Left kidney (tissue), 2 donors: ENCODE results near the gene GINS1. TPM values are rescaled to one million over a fixed set of nuclear protein-coding genes. Genes with fewer than 3 reads are reported as not detected.

Experiments
- DNase-seq: peaks from one replicate; pipeline ENCODE4 v3.0.0-alpha.2; 2013
- polyA plus RNA-seq: library from polyadenylated mRNA; unstranded; fragments of 120-200 nt; gene quantifications from one replicate; pipeline ENCODE4 v1.2.1, GENCODE V29; 2013; ENCODE audit not compliant: insufficient read length

Gene GINS1
- polyA plus RNA-seq, 1 donor = 30.6 TPM

DNA sequence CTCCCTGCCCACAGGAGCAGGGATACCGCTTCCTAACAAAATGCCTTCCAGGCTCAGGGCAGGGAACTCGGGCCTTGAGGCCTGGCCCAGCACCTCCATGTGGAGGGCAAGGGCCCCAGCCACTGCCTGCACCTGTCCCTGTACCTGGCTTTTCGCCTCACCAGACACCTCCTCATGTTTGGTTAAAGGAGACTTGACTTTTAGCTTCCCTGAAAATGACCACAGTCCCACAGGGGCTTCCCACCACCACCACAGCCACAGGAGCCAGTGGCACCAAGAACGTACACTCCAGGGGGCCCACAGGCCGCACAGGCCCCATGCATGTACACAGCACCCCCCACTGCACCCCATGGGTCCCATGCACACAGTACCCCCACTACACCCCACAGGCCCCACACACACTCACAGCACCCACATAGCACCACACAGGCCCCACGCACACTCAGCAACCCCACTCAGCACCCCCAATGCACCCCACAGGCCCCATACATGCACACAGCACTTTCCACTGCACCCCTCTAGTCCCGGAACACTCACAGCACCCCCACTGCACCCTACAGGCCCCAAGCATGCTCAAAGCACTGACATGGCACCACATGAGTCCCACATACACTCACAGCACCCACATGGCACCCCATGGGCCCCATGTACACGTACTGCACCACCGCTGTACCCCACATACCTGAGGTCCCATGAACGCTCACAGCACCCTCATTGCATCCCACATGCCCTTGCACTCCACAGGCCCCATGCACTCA is 86.5 kb downstream of the GINS1 start:
- no peak for DNase-seq

DNA sequence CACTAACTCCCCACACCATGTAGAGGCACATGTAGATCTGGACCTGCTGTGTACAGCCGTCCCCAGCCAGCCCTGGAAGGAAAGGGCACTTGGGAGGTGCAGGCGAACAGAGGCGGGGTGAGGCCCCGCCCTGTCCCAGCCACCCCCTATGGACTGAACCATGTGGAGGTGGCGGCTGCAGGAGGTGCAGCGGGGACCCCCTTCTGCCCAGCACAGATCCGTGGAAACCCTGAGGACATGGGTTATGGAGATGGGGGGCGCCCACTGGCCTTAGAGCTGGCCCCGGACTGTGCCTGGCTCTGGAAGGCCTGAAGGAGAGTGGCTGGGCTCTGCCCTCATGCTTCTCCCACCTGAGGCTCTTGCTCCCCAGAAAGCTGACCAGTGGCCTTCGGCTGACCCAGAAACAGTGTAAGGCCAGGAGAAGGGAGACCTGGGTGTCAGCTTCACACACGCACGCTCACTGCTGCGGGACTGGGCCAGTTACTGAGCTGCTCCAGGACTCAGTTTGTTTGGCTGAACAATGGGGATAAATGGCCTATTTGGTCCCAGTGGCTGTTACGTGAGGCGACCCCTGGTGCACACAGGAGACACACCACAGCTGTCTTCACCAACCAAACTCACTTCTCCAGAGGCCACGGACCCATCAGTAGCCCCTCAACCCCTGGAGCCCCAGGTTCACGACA is 87.2 kb downstream of the GINS1 start:
- DNase-seq = no peak

DNA sequence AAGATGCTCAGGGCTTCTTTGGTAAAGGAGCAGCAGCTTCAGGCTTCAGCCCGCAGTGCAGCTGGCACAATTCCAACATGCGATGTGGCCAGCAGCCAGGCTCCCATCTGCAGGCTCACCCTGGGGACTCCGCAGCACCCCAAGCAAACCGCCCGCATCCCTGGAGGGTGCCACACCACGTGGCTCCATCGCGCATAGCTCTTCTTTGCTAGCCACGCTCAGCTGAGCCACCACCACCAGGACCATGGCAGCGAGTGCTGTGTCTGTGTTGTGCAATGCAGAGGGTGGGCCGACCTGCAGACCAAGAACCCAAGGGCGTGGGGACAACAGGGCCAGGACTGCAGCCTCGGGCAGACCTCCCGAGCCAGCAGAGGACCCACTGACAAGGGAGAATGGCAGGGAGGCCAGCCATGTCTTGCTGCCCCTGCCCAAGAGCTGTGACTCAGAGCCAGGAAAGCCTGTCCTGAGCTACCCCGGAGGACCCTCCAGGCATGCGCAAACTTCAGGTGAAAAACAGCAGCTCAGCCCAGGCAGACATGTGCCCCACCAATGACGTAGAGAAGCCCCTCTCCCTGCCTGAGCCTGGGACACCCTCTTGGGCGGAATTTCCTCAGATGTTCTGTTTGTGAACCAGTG is 87.8 kb downstream of the GINS1 start:
- DNase-seq = no peak

DNA sequence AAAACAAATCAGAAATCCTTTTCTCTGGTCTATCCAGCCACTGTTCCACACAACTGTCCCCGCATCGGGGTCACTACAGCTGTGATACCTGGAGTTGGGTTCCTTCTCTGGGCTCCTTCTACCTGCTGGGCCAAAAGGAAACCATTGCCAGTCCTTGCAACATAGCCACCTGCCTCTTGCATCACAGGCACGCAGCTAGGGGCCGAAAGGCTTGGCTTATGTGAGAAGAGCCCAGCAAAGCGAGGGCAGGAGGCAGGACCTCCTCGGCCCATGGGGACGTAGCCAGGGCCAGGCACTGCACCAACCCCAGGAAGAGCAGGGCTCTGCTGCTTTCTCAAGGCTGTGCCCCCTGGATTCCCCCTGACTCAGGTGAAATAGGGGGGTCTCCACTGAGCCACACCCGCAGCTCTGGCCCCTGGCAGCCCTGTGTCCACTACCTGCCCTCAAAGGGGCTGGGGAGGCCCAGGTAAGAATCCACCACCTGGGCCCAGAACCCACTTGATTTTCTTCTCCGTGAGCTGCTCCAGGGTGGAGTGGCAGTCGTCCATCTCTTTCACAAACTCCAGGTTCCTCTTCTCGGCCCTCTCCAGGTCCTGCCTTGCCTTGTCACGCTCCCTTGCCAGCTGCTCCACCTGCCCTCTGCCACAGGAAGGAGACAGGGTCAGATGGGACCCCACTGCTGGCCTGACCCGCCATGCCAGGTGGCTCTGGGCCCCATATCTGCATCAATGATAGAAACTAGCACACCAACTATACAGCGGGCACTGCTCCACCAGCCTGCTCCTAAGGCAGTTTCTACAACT is 88.9 kb downstream of the GINS1 start:
- DNase-seq = no peak

DNA sequence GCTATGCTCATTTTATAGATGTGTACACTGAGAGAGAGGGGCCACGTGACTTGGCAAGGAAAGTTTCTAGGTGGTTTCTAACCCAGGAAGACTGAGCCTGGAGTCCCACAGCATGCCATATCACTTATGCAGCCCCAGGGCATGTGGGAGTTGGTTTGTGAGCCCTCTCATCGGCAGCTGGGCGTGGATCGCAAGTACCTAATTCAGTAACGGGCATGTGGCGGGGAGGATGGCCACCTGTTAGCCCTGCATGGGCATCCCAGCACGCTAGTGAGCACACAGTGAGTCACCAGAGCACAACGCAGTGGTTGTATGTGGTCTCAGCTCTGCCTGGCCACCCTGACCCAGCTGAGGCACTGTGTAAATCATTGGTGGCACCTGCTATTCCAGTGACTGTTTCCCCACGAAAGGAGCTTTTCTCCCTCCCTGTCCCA is 89.5 kb downstream of the GINS1 start:
- no peak for DNase-seq

DNA sequence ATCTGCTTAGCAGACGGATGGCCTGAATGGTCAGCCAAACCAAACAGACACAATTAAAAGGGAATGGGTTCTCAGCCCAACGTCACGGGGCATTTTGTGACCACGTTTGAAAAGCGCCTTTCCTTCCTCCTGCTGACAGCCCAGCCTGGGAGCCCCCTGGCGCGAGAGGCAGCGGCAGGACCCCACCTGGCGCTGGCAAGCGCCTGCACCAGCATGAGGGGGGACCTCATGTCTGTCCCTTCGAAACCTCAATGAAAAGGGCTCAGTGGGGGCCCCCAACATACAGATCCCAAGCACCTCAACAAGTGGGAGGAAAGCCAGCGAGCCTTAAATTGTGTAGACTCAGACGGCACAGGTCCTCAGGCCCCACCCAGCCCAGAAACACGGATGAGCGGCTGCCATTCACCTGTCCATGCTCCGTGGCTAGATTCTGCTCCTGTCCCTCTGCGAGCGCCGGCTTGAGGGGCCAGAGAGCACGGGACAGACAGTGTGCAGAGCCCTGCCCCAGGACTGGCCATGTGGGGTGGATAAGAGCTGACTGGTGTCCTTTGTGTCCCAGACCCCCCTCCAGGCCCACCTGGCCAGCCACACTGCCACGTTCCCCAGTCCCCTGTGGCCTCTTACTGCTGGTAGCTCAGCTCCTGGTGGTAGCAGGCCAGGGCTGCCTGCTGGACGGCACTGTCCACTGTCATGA is 90.3 kb downstream of the GINS1 start:
- DNase-seq = no peak

Other genes with a start within 250 kb of the GINS1 start
- gene ENTPD6, start 212.0 kb upstream of the GINS1 start, polyA plus RNA-seq = 46.7 TPM
- gene PYGB, start 159.6 kb upstream of the GINS1 start, polyA plus RNA-seq = 47.0 TPM
- gene ABHD12, start 16.8 kb upstream of the GINS1 start, polyA plus RNA-seq = 50.4 TPM
- 69.2 TPM for gene NINL, start 177.9 kb downstream of the GINS1 start, polyA plus RNA-seq
- gene NANP, start 216.3 kb downstream of the GINS1 start, polyA plus RNA-seq = 7.7 TPM